SK-N-SH treated with all-trans-retinoic acid at 6 μM for 48 hours (cell line): ENCODE data around the gene EPHA8.

ENCODE experiments used
- SNAI2 ChIP-seq: fragments of 250-450 bp; sonication (Bioruptor Pico); IDR thresholded peaks from 2 replicates; pipeline ENCODE4 v1.5.0; 2020; ENCODE audit warnings: mild to moderate bottlenecking, moderate library complexity
- TF ChIP-seq, protein P1 (sequence below): fragments of 250-450 bp; sonication (Bioruptor Pico); IDR thresholded peaks from 2 replicates; pipeline ENCODE4 v1.8.0; 2020; ENCODE audit warnings: mild to moderate bottlenecking, moderate library complexity, borderline replicate concordance

DNA sequence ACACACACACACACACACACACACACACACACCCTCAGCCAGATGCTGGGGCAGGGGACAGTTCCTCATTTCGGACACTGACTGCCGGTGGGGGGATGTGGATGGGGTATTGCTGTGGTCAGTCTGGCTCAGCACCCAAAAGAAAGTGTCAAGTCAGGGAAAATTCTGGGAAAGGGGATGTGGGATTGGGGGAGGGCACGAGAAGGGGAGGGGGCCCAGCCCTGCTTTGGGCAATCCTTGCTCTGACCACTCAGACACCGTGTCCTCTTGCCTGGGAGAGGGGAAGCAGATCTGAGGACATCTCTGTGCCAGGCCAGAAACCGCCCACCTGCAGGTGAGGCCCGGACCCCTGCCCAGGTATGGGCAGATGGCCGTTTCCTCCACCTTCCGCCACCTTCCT, 80.1 kb downstream of the EPHA8 start, which contains the start of gene C1QC:
- TF ChIP-seq SNAI2: no peak
- TF ChIP-seq, protein P1, sequence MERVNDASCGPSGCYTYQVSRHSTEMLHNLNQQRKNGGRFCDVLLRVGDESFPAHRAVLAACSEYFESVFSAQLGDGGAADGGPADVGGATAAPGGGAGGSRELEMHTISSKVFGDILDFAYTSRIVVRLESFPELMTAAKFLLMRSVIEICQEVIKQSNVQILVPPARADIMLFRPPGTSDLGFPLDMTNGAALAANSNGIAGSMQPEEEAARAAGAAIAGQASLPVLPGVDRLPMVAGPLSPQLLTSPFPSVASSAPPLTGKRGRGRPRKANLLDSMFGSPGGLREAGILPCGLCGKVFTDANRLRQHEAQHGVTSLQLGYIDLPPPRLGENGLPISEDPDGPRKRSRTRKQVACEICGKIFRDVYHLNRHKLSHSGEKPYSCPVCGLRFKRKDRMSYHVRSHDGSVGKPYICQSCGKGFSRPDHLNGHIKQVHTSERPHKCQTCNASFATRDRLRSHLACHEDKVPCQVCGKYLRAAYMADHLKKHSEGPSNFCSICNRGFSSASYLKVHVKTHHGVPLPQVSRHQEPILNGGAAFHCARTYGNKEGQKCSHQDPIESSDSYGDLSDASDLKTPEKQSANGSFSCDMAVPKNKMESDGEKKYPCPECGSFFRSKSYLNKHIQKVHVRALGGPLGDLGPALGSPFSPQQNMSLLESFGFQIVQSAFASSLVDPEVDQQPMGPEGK: no peak
